Measurements from ENCODE around the gene GAS7. TPM values are rescaled to one million over a fixed set of nuclear protein-coding genes. Genes with fewer than 3 reads are reported as not detected.

The GAS7 gene
- total RNA-seq, 1 experiment from 2014 or later, result 4.1 TPM

- POLR2A ChIA-PET, result no interaction called here
- intact Hi-C loops (cut with micrococcal nuclease), result no loop called here
Measured at GRCh38 chr17:10136258-10136981, 62.0 kb downstream of the GAS7 start.

More at GRCh38 chr17:10136258-10136981, 62.0 kb downstream of the GAS7 start:
- ChIA-PET RAD21 (ENCODE audit: low non-redundant PET in 1 of 2, low total read pairs in 2 of 2, uncharacterized antibody in 2 of 2, unreplicated experiment in 2 of 2) (no interaction called here), CTCF (no interaction called here)
- H2AFZ ChIP-seq (ENCODE audit: low read depth, low read length, poor library complexity, severe bottlenecking), result no peak overlapping the region
- H3K9me2 ChIP-seq (ENCODE audit: insufficient read depth), result no peaks in the 10 kb centered on the region
- H3K27ac ChIP-seq (ENCODE audit: low read depth, low read length), result no peak overlapping the region
- ATAC-seq (no peak), DNase-seq (ENCODE audit: low read depth, low spot score) (no peak)
- H3K4me1 ChIP-seq (ENCODE audit: control insufficient read depth in 1 of 2, insufficient read depth in 2 of 2, low read length in 2 of 2), result peaks cover 7 to 18% of the 10 kb centered on the region in 2 experiments; a peak in 3 of 4 replicates
- TF ChIP-seq POLR2AphosphoS5 (IDR thresholded peaks at IDR 0.05; ENCODE audit: low read depth, low read length) (no peak), MAX (IDR thresholded peaks at IDR 0.05) (no peak), RAD21 (IDR thresholded peaks at IDR 0.05; ENCODE audit: low read depth) (no peak), EZH2phosphoT487 (IDR thresholded peaks at IDR 0.05; ENCODE audit: borderline replicate concordance) (no peak), YY1 (IDR thresholded peaks at IDR 0.05; ENCODE audit: extremely low read depth, insufficient replicate concordance, low read depth, low read length) (no peak), SRF (IDR thresholded peaks at IDR 0.05; ENCODE audit: low read depth) (no peak), SIN3A (IDR thresholded peaks at IDR 0.05; ENCODE audit: low read depth) (no peak), EGR1 (IDR thresholded peaks at IDR 0.05; ENCODE audit: low read depth) (no peak), SP1 (IDR thresholded peaks at IDR 0.05; ENCODE audit: low read depth) (no peak), ELF1 (IDR thresholded peaks at IDR 0.05; ENCODE audit: borderline replicate concordance, low read depth) (no peak), CTCF (IDR thresholded peaks at IDR 0.05 in 2 of 3, conservative IDR thresholded peaks at IDR 0.05 in 1 of 3; ENCODE audit: borderline replicate concordance in 1 of 3, insufficient read depth in 1 of 3, low read depth in 2 of 3, low read length in 2 of 3) (no peak), REST (IDR thresholded peaks at IDR 0.05; ENCODE audit: low read depth) (no peak), CBX3 (IDR thresholded peaks at IDR 0.05; ENCODE audit: low read depth) (no peak), ZBTB33 (IDR thresholded peaks at IDR 0.05; ENCODE audit: extremely low read depth, insufficient replicate concordance, low read length) (no peak), ATF3 (IDR thresholded peaks at IDR 0.05) (no peak)
- H4K20me1 ChIP-seq (ENCODE audit: insufficient read depth), result no peaks in the 10 kb centered on the region
- no peaks in the 10 kb centered on the region for H3K27me3 ChIP-seq (ENCODE audit: insufficient read depth, low read length)
- no peak overlapping the region for H3K9ac ChIP-seq (ENCODE audit: low read length)
- H3K9me3 ChIP-seq (ENCODE audit: control insufficient read depth in 1 of 2, insufficient read depth in 1 of 2, low read depth in 1 of 2, low read length in 2 of 2), result no peaks in the 10 kb centered on the region
- H3K79me2 ChIP-seq (ENCODE audit: insufficient read depth, low read length), result no peaks in the 10 kb centered on the region
- no TSS peak for BruUV-seq (replicated peaks)
- no peaks in the 10 kb centered on the region for H3K36me3 ChIP-seq (ENCODE audit: control insufficient read depth in 1 of 2, insufficient read depth in 2 of 2, low read length in 2 of 2)
- H3K4me2 ChIP-seq (ENCODE audit: low read length), result no peak overlapping the region
- no peak overlapping the region for H3K4me3 ChIP-seq (replicated peaks in 1 of 2; ENCODE audit: low read depth in 1 of 2, low read length in 2 of 2)

Measured in HCT116 (cell line).